Naive thymus-derived CD4-positive, alpha-beta T cell (primary cell): Measurements from ENCODE around the gene NKX3-2. TPM values are rescaled to one million over a fixed set of nuclear protein-coding genes. Genes with fewer than 3 reads are reported as not detected.

Experiments
- ATAC-seq: fragments of 150-1000 bp; cut with Tn5 transposase; 2 replicates; pipeline ENCODE4 v1.10.0; 2021; ENCODE audit warnings: mild to moderate bottlenecking, moderate library complexity
- CTCF ChIA-PET: fragments of 350-600 bp; sonication (Branson Sonifier 250); formaldehyde crosslinking; loops from one replicate; lab custom pipeline; 2021; ENCODE audit warnings: antibody characterized with exemption; lab: Charles Lee
- POLR2A ChIA-PET: fragments of 350-600 bp; sonication (Branson Sonifier 250); formaldehyde crosslinking; loops from one replicate; lab custom pipeline; 2021; ENCODE audit warnings: antibody characterized with exemption, inconsistent platforms; lab: Charles Lee
- DNase-seq, 9 donors: peaks; one replicate each; pipeline versions ENCODE4 v3.0.0 to v3.0.0-alpha.2; 2020 to 2022; ENCODE audit warnings: mixed read lengths in 1 of 9
- H3K27ac ChIP-seq: one replicate; pipeline ENCODE4 v1.7.0; 2013; ENCODE audit warnings: mild to moderate bottlenecking, low read depth, low read length, moderate library complexity
- H3K27me3 ChIP-seq, 2 donors: one replicate each; pipeline ENCODE4 v1.7.0; 2013; ENCODE audit warnings: low read length in 2 of 2, mild to moderate bottlenecking in 2 of 2, moderate library complexity in 2 of 2; ENCODE audit not compliant: control insufficient read depth in 2 of 2, insufficient read depth in 2 of 2
- H3K36me3 ChIP-seq, 3 experiments: 1 replicate in 2 of 3; 2 replicates in 1 of 3; pipeline ENCODE4 v1.7.0; 2013; ENCODE audit warnings: low read length in 3 of 3, mild to moderate bottlenecking in 3 of 3, moderate library complexity in 1 of 3; ENCODE audit not compliant: insufficient read depth in 3 of 3, control insufficient read depth in 2 of 3
- H3K4me1 ChIP-seq, 2 donors: one replicate each; pipeline ENCODE4 v1.7.0; 2013; ENCODE audit warnings: low read length in 2 of 2, mild to moderate bottlenecking in 2 of 2, moderate library complexity in 1 of 2; ENCODE audit not compliant: control insufficient read depth in 2 of 2, insufficient read depth in 2 of 2
- H3K4me3 ChIP-seq: 2 replicates; pipeline ENCODE4 v1.7.0; 2013; ENCODE audit warnings: mild to moderate bottlenecking, low read length
- H3K9me3 ChIP-seq, 3 experiments: 1 replicate in 2 of 3; 2 replicates in 1 of 3; pipeline ENCODE4 v1.7.0; 2013; ENCODE audit warnings: low read length in 3 of 3; ENCODE audit not compliant: control insufficient read depth in 2 of 3
- H3K27ac Mint-ChIP-seq, 9 donors: one replicate each; pipeline ENCODE4 v1.8.0; 2020 to 2022; ENCODE audit warnings: mixed read lengths in 9 of 9, mild to moderate bottlenecking in 8 of 9, moderate library complexity in 5 of 9, inconsistent platforms in 2 of 9
- H3K27me3 Mint-ChIP-seq, 5 donors: one replicate each; pipeline ENCODE4 v1.8.0; 2021 to 2022; ENCODE audit warnings: mixed read lengths in 5 of 5, mild to moderate bottlenecking in 1 of 5
- H3K36me3 Mint-ChIP-seq, 5 donors: one replicate each; pipeline ENCODE4 v1.8.0; 2020 to 2022; ENCODE audit warnings: mixed read lengths in 5 of 5, mild to moderate bottlenecking in 3 of 5, inconsistent platforms in 1 of 5
- H3K4me1 Mint-ChIP-seq, 7 donors: one replicate each; pipeline ENCODE4 v1.8.0; 2020 to 2022; ENCODE audit warnings: mixed read lengths in 7 of 7, mild to moderate bottlenecking in 3 of 7, inconsistent platforms in 1 of 7
- H3K4me3 Mint-ChIP-seq, 10 donors: one replicate each; pipeline ENCODE4 v1.8.0; 2020 to 2022; ENCODE audit warnings: mild to moderate bottlenecking in 10 of 10, mixed read lengths in 10 of 10, moderate library complexity in 6 of 10, inconsistent platforms in 2 of 10
- H3K9me3 Mint-ChIP-seq, 11 donors: one replicate each; pipeline ENCODE4 v1.8.0; 2020 to 2022; ENCODE audit warnings: mixed read lengths in 11 of 11, mild to moderate bottlenecking in 4 of 11, inconsistent platforms in 1 of 11, moderate library complexity in 1 of 11
- intact Hi-C, 2 donors: fragments of 100-400 bp; cut with micrococcal nuclease; formaldehyde crosslinking; loops; one replicate each; pipeline ENCODE4 v1.15.1; 2023
- polyA plus RNA-seq, 2 donors: library from polyadenylated mRNA; unstranded; fragments of 300-500 nt; fragmentation: Illumina TruSeq; gene quantifications; one replicate each; pipeline ENCODE4 v1.2.3, GENCODE V29; 2021
- total RNA-seq, 6 experiments: library from RNA in 5 of 6; stranded (reverse) in 5 of 6; gene quantifications; 1 replicate in 5 of 6; 2 replicates in 1 of 6; pipeline ENCODE4 v1.2.3 and lab custom pipeline; 2021 to 2026

Gene NKX3-2
- total RNA-seq = not detected
- not detected for polyA plus RNA-seq
- not detected for total RNA-seq (lab: John Stamatoyannopoulos, UW)

GRCh38 chr4:13543839-13544605 lies at the start of gene NKX3-2:
TSS of gene NKX3-2 (minus strand) at chr4:13544508. CDS start at chr4:13544414, 94 bp downstream.
- Mint-ChIP-seq H3K36me3 (peaks cover 0 to 11% (median 0%) of the 10 kb centered on the region in 5 donors), H3K27ac (peak within 1 kb of the TSS in 2 of 9 donors; percentile 48 to 80), H3K27me3 (peaks cover 67 to 81% (median 68%) of the 10 kb centered on the region in 5 donors), H3K4me1 (peaks cover 24 to 71% (median 55%) of the 10 kb centered on the region in 7 donors), H3K4me3 (peak within 1 kb of the TSS; percentile 66 to 87 (median 83)), H3K9me3 (peaks cover 0 to 32% (median 5%) of the 10 kb centered on the region in 11 donors)
- Histone ChIP-seq H3K4me3 (peak within 1 kb of the TSS; percentile 46), H3K4me1 (peaks cover 13 to 38% of the 10 kb centered on the region in 2 donors), H3K27ac (no peak within 1 kb of the TSS), H3K27me3 (peaks cover 24 to 60% of the 10 kb centered on the region in 2 donors), H3K36me3 (no peaks in the 10 kb centered on the region), H3K9me3 (no peaks in the 10 kb centered on the region)
- ATAC-seq (no peak), DNase-seq (no peak)
- intact Hi-C loops = no loop called here
- CTCF ChIA-PET = no interaction called here
- POLR2A ChIA-PET = no interaction called here

GRCh38 chr4:13592220-13592619 lies 47.9 kb upstream of the NKX3-2 start:
- peaks cover 7 to 62% (median 40%) of the 10 kb centered on the region in 5 donors for H3K36me3 Mint-ChIP-seq
- H3K4me3 Mint-ChIP-seq = no peak overlapping the region
- DNase-seq (no peak), ATAC-seq (no peak)
- ChIA-PET POLR2A (no interaction called here), CTCF (interaction anchor here (0.5 to 0.9 kb wide), 2 partner anchors 15 to 20 kb away, joined by 3 to 4 read pairs; no protein-coding TSS in a partner anchor)
- Histone ChIP-seq H3K9me3 (no peaks in the 10 kb centered on the region), H3K27me3 (no peaks in the 10 kb centered on the region), H3K4me1 (no peaks in the 10 kb centered on the region), H3K4me3 (no peak overlapping the region), H3K36me3 (peaks cover 20 to 81% (median 21%) of the 10 kb centered on the region in 3 experiments), H3K27ac (no peak overlapping the region)
- H3K27me3 Mint-ChIP-seq = no peaks in the 10 kb centered on the region
- intact Hi-C loops = no loop called here
- no peaks in the 10 kb centered on the region for H3K9me3 Mint-ChIP-seq
- H3K27ac Mint-ChIP-seq = no peak overlapping the region
- peaks cover 0 to 1% (median 0%) of the 10 kb centered on the region in 7 donors for H3K4me1 Mint-ChIP-seq

DNA sequence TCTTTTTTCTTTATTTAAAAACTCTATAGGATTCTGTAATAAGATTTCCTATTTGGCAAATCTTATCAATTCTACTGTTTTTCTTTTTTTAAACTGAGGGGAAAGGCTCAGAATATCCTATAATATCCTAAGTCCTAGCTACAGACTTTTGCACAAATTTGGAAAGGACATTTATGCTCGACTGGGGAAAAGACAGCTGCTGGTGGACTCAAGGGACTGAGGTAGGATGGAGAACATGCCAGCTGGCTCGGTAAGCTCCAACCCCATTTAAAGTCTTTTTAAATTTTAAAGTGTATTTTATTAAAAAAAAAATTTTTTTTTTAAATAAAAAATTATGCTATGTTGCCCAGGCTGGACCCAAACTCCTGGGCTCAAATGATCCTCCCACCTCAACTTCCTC lies 46.5 kb upstream of the NKX3-2 start:
- CTCF ChIA-PET = interaction anchor here (0.7 kb wide), 1 partner anchor 965 kb away, joined by 3 read pairs; no protein-coding TSS in a partner anchor
- POLR2A ChIA-PET = no interaction called here
- Mint-ChIP-seq H3K4me1 (peaks cover 0 to 1% (median 0%) of the 10 kb centered on the region in 7 donors), H3K4me3 (no peak overlapping the region), H3K27me3 (no peaks in the 10 kb centered on the region), H3K9me3 (no peaks in the 10 kb centered on the region), H3K27ac (peak overlapping the region in 1 of 9 donors; percentile 28), H3K36me3 (peaks cover 6 to 57% (median 37%) of the 10 kb centered on the region in 5 donors)
- intact Hi-C loops = no loop called here
- Histone ChIP-seq H3K4me1 (no peaks in the 10 kb centered on the region), H3K27me3 (no peaks in the 10 kb centered on the region), H3K9me3 (no peaks in the 10 kb centered on the region), H3K4me3 (no peak overlapping the region), H3K36me3 (peaks cover 12 to 83% (median 22%) of the 10 kb centered on the region in 3 experiments), H3K27ac (no peak overlapping the region)
- ATAC-seq (no peak), DNase-seq (no peak)

DNA sequence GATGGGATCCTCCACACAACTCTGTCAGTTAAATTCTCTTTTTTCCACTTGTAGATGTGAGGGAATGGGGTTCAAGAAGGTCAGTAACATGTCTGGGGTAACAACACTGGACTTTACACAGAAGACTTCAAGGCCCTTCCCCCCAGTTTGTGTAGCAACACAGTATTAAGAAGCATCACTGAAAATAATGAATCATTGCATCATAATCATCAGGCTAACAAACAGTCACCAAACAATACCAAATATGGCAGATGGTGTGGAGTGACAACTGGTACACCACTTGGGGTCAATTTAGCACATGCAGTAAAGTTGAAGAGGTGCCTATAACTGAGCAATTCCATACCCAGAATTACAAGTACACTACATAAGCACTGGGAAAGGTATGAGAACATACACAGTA lies 44.6 kb upstream of the NKX3-2 start:
- no peak overlapping the region for H3K4me3 ChIP-seq
- no peak overlapping the region for H3K27ac Mint-ChIP-seq
- H3K4me1 ChIP-seq = no peaks in the 10 kb centered on the region
- no peaks in the 10 kb centered on the region for H3K9me3 Mint-ChIP-seq
- no peak for ATAC-seq
- H3K27ac ChIP-seq = no peak overlapping the region
- peaks cover 8 to 58% (median 44%) of the 10 kb centered on the region in 5 donors for H3K36me3 Mint-ChIP-seq
- no peaks in the 10 kb centered on the region for H3K27me3 ChIP-seq
- DNase-seq = no peak
- peaks cover 12 to 76% (median 22%) of the 10 kb centered on the region in 3 experiments for H3K36me3 ChIP-seq
- intact Hi-C loops = no loop called here
- POLR2A ChIA-PET = no interaction called here
- no peaks in the 10 kb centered on the region for H3K27me3 Mint-ChIP-seq
- no peaks in the 10 kb centered on the region for H3K9me3 ChIP-seq
- H3K4me3 Mint-ChIP-seq = no peak overlapping the region
- H3K4me1 Mint-ChIP-seq = peaks cover 0 to 1% (median 0%) of the 10 kb centered on the region in 7 donors
- CTCF ChIA-PET = no interaction called here

DNA sequence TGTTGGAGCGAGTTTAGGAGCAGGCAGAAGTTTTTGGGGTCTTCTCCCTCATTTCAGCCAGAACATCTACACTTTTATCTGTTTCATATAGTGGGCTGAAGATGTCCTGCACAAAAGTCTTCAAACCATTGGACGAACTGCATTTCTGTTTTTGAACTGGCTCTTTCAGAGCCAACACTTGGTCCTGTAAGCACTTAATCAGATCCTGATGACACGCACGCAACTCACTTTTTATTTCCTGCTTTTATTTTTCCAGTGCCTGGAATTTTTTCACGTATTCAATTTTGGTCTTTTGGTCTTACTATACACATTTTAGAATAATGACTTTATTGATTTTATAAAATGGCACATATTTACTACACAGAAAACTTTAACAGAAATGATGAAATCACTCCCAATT lies 40.2 kb upstream of the NKX3-2 start:
- no peak overlapping the region for H3K27ac ChIP-seq
- no peaks in the 10 kb centered on the region for H3K27me3 ChIP-seq
- peaks cover 8 to 62% (median 41%) of the 10 kb centered on the region in 5 donors for H3K36me3 Mint-ChIP-seq
- no peaks in the 10 kb centered on the region for H3K9me3 ChIP-seq
- intact Hi-C loops = no loop called here
- peaks cover 0 to 1% (median 0%) of the 10 kb centered on the region in 7 donors for H3K4me1 Mint-ChIP-seq
- ATAC-seq (no peak), DNase-seq (no peak)
- H3K9me3 Mint-ChIP-seq = no peaks in the 10 kb centered on the region
- no peak overlapping the region for H3K4me3 Mint-ChIP-seq
- CTCF ChIA-PET = no interaction called here
- peak overlapping the region in 1 of 9 donors; percentile 51 for H3K27ac Mint-ChIP-seq
- no peak overlapping the region for H3K4me3 ChIP-seq
- POLR2A ChIA-PET = no interaction called here
- peaks cover 23 to 78% (median 26%) of the 10 kb centered on the region in 3 experiments for H3K36me3 ChIP-seq
- no peaks in the 10 kb centered on the region for H3K4me1 ChIP-seq
- H3K27me3 Mint-ChIP-seq = no peaks in the 10 kb centered on the region

GRCh38 chr4:13580036-13580435 lies 35.7 kb upstream of the NKX3-2 start:
- Histone ChIP-seq H3K9me3 (no peaks in the 10 kb centered on the region), H3K4me3 (no peak overlapping the region), H3K27ac (no peak overlapping the region), H3K36me3 (peaks cover 22 to 80% (median 22%) of the 10 kb centered on the region in 3 experiments), H3K27me3 (no peaks in the 10 kb centered on the region), H3K4me1 (no peaks in the 10 kb centered on the region)
- Mint-ChIP-seq H3K9me3 (no peaks in the 10 kb centered on the region), H3K4me1 (no peaks in the 10 kb centered on the region), H3K27me3 (no peaks in the 10 kb centered on the region), H3K36me3 (peaks cover 19 to 59% (median 38%) of the 10 kb centered on the region in 5 donors), H3K27ac (no peak overlapping the region), H3K4me3 (no peak overlapping the region)
- intact Hi-C loops = no loop called here
- DNase-seq = no peak
- ChIA-PET POLR2A (no interaction called here), CTCF (interaction anchor here (0.6 kb wide), 1 partner anchor 26 kb away, joined by 3 read pairs; no protein-coding TSS in a partner anchor)
- no peak for ATAC-seq
